ENCODE data around the gene LRRC4C.

DNA sequence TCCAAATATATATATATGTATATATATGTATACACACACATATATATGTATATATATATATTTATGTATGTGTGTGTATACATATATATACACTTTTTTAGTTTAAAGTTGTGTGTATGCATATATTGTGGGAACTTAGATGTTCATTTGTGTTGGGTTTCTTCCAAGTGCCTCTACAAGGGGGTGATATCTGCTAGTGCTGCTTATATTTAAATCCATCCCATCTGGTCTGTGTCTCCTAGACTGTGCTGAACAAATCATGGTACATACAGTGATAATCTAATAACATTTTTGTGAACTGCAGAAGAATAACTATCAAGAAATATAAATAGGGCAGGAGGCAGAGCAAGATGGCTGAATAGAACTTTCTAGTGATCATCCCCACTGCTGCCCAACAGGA is 696.4 kb downstream of the LRRC4C start:
- TF ChIP-seq, protein P1, sequence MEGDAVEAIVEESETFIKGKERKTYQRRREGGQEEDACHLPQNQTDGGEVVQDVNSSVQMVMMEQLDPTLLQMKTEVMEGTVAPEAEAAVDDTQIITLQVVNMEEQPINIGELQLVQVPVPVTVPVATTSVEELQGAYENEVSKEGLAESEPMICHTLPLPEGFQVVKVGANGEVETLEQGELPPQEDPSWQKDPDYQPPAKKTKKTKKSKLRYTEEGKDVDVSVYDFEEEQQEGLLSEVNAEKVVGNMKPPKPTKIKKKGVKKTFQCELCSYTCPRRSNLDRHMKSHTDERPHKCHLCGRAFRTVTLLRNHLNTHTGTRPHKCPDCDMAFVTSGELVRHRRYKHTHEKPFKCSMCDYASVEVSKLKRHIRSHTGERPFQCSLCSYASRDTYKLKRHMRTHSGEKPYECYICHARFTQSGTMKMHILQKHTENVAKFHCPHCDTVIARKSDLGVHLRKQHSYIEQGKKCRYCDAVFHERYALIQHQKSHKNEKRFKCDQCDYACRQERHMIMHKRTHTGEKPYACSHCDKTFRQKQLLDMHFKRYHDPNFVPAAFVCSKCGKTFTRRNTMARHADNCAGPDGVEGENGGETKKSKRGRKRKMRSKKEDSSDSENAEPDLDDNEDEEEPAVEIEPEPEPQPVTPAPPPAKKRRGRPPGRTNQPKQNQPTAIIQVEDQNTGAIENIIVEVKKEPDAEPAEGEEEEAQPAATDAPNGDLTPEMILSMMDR (conservative IDR thresholded peaks at IDR 0.05; ENCODE audit: low read depth in 2 of 2): no peak
- TF ChIP-seq POLR2AphosphoS5 (IDR thresholded peaks at IDR 0.05; ENCODE audit: low read depth) (no peak), JUNB (IDR thresholded peaks at IDR 0.05; ENCODE audit: unreplicated experiment) (no peak), NANOG (IDR thresholded peaks at IDR 0.05; ENCODE audit: borderline replicate concordance) (no peak), ZNF331 (CRISPR knock-in tag; IDR thresholded peaks at IDR 0.05; ENCODE audit: low read depth) (no peak), EZH2 (IDR thresholded peaks at IDR 0.05; ENCODE audit: low read depth, unreplicated experiment) (no peak), EZH2phosphoT487 (IDR thresholded peaks at IDR 0.05; ENCODE audit: unreplicated experiment) (no peak), ETS1 (IDR thresholded peaks at IDR 0.05) (no peak)
- TF ChIP-seq, protein P2, sequence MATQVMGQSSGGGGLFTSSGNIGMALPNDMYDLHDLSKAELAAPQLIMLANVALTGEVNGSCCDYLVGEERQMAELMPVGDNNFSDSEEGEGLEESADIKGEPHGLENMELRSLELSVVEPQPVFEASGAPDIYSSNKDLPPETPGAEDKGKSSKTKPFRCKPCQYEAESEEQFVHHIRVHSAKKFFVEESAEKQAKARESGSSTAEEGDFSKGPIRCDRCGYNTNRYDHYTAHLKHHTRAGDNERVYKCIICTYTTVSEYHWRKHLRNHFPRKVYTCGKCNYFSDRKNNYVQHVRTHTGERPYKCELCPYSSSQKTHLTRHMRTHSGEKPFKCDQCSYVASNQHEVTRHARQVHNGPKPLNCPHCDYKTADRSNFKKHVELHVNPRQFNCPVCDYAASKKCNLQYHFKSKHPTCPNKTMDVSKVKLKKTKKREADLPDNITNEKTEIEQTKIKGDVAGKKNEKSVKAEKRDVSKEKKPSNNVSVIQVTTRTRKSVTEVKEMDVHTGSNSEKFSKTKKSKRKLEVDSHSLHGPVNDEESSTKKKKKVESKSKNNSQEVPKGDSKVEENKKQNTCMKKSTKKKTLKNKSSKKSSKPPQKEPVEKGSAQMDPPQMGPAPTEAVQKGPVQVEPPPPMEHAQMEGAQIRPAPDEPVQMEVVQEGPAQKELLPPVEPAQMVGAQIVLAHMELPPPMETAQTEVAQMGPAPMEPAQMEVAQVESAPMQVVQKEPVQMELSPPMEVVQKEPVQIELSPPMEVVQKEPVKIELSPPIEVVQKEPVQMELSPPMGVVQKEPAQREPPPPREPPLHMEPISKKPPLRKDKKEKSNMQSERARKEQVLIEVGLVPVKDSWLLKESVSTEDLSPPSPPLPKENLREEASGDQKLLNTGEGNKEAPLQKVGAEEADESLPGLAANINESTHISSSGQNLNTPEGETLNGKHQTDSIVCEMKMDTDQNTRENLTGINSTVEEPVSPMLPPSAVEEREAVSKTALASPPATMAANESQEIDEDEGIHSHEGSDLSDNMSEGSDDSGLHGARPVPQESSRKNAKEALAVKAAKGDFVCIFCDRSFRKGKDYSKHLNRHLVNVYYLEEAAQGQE (IDR thresholded peaks at IDR 0.05; ENCODE audit: unreplicated experiment): no peak

Data from GM23338 (cell line).